ENCODE results near the gene ALOX5.
"Not testable (repeated sequence)": the region's sequence is repeated elsewhere in the genome, so short reads cannot be mapped to it uniquely, and the experiment has no call there.

Gene ALOX5

DNA sequence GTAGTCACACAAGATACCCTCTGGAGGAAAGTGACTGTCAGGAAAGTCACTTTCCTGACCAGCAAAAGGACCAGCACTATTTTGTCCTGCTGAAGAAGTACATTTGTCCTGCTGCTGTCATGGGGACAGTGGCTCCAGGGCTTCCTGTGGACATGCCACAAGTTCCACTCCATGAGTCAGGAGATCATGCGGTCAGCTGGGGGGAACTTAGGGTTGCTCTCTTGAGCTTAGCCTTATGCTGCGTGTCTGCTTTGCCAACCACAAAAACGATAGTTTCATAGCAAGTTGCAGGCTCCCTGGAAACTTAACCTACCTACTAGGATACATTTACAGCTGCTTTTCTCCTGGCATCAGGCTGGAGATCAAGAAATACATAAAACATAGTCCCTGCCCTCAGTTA is 19.8 kb upstream of the ALOX5 start:
- TF ChIP-seq, protein P1, sequence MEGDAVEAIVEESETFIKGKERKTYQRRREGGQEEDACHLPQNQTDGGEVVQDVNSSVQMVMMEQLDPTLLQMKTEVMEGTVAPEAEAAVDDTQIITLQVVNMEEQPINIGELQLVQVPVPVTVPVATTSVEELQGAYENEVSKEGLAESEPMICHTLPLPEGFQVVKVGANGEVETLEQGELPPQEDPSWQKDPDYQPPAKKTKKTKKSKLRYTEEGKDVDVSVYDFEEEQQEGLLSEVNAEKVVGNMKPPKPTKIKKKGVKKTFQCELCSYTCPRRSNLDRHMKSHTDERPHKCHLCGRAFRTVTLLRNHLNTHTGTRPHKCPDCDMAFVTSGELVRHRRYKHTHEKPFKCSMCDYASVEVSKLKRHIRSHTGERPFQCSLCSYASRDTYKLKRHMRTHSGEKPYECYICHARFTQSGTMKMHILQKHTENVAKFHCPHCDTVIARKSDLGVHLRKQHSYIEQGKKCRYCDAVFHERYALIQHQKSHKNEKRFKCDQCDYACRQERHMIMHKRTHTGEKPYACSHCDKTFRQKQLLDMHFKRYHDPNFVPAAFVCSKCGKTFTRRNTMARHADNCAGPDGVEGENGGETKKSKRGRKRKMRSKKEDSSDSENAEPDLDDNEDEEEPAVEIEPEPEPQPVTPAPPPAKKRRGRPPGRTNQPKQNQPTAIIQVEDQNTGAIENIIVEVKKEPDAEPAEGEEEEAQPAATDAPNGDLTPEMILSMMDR (IDR thresholded peaks at IDR 0.05; ENCODE audit: control insufficient read depth, extremely low read depth, insufficient read depth): no peak
- DNase-seq (ENCODE audit: low read depth): no peak

DNA sequence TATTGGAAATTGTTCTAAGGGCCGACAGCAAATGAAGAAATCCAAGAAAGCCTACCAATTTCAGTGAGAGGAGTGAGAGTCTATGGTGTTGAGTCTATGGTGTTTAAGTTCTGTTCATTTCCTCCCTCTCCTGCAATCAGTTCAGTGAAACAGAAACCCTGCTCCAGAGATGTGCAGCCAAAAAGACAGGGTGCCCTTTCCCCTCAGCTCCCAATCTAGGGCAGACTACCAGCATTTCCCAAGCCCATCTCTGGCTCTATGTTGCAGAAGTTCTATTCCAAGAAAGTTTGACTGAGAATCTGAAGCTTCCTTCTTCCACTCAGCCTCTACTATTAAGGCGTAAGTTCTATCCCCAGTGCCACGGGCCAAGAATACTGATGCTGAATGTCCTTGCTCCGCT is 18.5 kb upstream of the ALOX5 start:
- DNase-seq (ENCODE audit: low read depth): no peak
- H3K4me3 ChIP-seq (ENCODE audit: low read depth, low read length): no peak overlapping the region
- TF ChIP-seq, protein P1 (IDR thresholded peaks at IDR 0.05; ENCODE audit: control insufficient read depth, extremely low read depth, insufficient read depth): no peak

More for the DNA sequence above, 19.8 kb upstream of the ALOX5 start:
- H3K4me3 ChIP-seq (ENCODE audit: low read depth, low read length): no peak overlapping the region

- DNase-seq (ENCODE audit: low read depth): not testable (repeated sequence)
Measured at GRCh38 chr10:45358961-45359360, 15.1 kb upstream of the ALOX5 start.

DNA sequence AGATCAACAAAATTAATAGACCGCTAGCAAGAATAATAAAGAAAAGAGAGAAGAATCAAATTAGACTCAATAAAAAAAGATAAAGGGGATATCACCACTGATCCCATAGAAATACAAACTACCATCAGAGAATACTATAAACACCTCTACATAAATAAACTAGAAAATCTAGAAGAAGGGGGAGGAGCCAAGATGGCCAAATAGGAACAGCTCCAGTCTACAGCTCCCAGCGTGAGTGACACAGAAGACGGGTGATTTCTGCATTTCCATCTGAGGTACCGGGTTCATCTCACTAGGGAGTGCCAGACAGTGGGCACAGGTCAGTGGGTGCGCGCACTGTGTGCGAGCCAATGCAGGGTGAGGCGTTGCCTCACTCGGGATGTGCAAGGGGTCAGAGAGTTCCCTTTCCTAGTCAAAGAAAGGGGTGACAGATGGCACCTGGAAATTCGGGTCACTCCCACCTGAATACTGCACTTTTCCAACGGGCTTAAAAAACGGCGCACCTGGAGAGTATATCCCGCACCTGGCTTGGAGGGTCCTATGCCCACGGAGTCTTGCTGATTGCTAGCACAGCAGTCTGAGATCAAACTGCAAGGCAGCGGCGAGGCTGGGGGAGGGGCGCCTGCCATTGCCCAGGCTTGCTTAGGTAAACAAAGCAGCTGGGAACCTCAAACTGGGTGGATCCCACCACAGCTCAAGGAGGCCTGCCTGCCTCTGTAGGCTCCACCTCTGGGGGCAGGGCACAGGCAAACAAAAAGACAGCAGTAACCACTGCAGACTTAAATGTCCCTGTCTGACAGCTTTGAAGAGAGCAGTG is 11.8 kb upstream of the ALOX5 start:
- DNase-seq (ENCODE audit: low read depth); H3K4me3 ChIP-seq (ENCODE audit: low read depth, low read length): not testable (repeated sequence)

More at GRCh38 chr10:45358961-45359360, 15.1 kb upstream of the ALOX5 start:
- not testable (repeated sequence) for H3K4me3 ChIP-seq (ENCODE audit: low read depth, low read length)

GRCh38 chr10:45367643-45368042 is 6.4 kb upstream of the ALOX5 start:
- H3K4me3 ChIP-seq (ENCODE audit: low read depth, low read length); DNase-seq (ENCODE audit: low read depth): not testable (repeated sequence)

DNA sequence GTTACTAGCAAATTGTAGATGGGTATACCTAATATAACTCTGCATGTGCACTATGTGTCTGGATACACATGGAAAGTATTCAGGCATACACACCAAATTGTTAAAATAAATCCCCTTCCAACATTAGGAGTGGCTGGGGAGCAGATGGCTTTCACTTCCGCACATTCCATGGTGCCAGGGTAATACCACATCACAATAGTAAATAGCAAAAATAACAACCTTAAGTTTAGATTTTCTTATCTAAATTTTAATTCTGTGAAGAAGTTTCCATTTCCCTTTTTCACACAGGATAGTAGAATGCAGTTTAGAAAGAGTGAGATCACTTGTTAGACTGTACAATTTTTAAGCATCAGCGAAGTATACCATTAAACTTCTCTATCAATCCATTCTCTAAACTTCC is 5.8 kb upstream of the ALOX5 start:
- TF ChIP-seq, protein P1 (IDR thresholded peaks at IDR 0.05; ENCODE audit: control insufficient read depth, extremely low read depth, insufficient read depth): no peak
- H3K4me3 ChIP-seq (ENCODE audit: low read depth, low read length): no peak overlapping the region
- no peak for DNase-seq (ENCODE audit: low read depth)

GRCh38 chr10:45370202-45370955 is 3.6 kb upstream of the ALOX5 start:
- DNase-seq (ENCODE audit: low read depth): no peak
- TF ChIP-seq, protein P1 (IDR thresholded peaks at IDR 0.05; ENCODE audit: control insufficient read depth, extremely low read depth, insufficient read depth): no peak
- H3K4me3 ChIP-seq (ENCODE audit: low read depth, low read length): no peak overlapping the region

DNA sequence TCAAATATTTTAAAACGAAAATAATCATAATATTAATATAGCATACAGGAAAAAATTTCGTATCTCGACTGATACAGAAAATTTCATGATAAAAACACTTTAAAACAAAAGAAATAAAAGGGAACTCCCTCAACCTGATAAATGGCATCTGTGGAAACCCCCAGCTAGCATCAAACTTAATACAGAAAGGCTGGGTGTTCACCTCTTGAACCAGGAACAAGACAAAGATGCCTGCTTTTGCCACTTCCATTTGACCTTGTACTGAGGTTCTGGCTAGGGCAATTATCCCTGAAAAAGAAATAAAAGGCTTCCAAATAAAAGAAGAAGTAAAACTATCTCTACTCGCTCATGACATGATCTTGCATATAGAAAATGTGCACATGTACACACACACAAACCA is 2.5 kb upstream of the ALOX5 start:
- DNase-seq (ENCODE audit: low read depth): no peak
- H3K4me3 ChIP-seq (ENCODE audit: low read depth, low read length): no peak overlapping the region
- TF ChIP-seq, protein P1 (IDR thresholded peaks at IDR 0.05; ENCODE audit: control insufficient read depth, extremely low read depth, insufficient read depth): no peak

All from LNCaP clone FGC (cell line).